ENCODE measurements around the gene HNRNPC.

DNA sequence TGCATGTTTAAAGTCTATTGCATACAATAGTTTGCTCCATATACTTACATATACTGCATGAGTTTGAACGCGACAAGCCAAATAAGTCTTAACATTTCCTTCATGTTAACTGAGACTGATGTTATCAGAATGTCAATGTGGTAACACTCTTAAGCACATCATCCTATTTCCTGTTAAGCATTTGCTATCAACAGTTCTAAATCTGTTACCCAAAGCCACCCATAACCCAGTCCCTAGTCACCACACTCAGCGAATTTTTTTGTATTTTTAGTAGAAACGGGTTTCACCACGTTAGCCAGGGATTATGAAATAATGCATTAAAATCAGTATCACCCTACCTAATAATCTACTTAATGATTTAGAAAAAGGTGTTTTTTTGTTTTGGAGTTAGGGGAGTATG is 39.4 kb downstream of the HNRNPC start:
- TF ChIP-seq ZNF24 (IDR thresholded peaks at IDR 0.05) (no peak), CEBPB (IDR thresholded peaks at IDR 0.05; ENCODE audit: borderline replicate concordance in 1 of 2, low read depth in 2 of 2, low read length in 2 of 2) (no peak), SMC3 (IDR thresholded peaks at IDR 0.05; ENCODE audit: borderline replicate concordance, low read length) (no peak), POLR2A (IDR thresholded peaks at IDR 0.05; ENCODE audit: low read depth, low read length) (no peak), SP1 (IDR thresholded peaks at IDR 0.05; ENCODE audit: low read depth, low read length) (no peak)
- TF ChIP-seq, protein P1, sequence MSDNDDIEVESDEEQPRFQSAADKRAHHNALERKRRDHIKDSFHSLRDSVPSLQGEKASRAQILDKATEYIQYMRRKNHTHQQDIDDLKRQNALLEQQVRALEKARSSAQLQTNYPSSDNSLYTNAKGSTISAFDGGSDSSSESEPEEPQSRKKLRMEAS (IDR thresholded peaks at IDR 0.05; ENCODE audit: low read depth, low read length), result no peak
- TF ChIP-seq, protein P2, sequence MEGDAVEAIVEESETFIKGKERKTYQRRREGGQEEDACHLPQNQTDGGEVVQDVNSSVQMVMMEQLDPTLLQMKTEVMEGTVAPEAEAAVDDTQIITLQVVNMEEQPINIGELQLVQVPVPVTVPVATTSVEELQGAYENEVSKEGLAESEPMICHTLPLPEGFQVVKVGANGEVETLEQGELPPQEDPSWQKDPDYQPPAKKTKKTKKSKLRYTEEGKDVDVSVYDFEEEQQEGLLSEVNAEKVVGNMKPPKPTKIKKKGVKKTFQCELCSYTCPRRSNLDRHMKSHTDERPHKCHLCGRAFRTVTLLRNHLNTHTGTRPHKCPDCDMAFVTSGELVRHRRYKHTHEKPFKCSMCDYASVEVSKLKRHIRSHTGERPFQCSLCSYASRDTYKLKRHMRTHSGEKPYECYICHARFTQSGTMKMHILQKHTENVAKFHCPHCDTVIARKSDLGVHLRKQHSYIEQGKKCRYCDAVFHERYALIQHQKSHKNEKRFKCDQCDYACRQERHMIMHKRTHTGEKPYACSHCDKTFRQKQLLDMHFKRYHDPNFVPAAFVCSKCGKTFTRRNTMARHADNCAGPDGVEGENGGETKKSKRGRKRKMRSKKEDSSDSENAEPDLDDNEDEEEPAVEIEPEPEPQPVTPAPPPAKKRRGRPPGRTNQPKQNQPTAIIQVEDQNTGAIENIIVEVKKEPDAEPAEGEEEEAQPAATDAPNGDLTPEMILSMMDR (IDR thresholded peaks at IDR 0.05 in 2 of 3, conservative IDR thresholded peaks at IDR 0.05 in 1 of 3; ENCODE audit: control insufficient read depth in 2 of 3, extremely low read depth in 1 of 3, insufficient read depth in 1 of 3, low read depth in 3 of 3, low read length in 3 of 3), result no peak

All from GM12878 (cell line).